Sigmoid colon (tissue), 4 donors: ENCODE data around the gene ARHGAP25.

Experiments
- EP300 ChIP-seq, 4 donors: sonication (generic); formaldehyde crosslinking; IDR thresholded peaks; one replicate each; pipeline ENCODE4 v1.6.1; 2017; ENCODE audit warnings: antibody characterized with exemption in 4 of 4
- POLR2A ChIP-seq, 2 donors: fragments of 450-650 bp; IDR thresholded peaks; one replicate each; pipeline ENCODE4 v1.6.1; 2016; ENCODE audit warnings: antibody characterized with exemption in 2 of 2, mild to moderate bottlenecking in 2 of 2, moderate library complexity in 2 of 2
- POLR2AphosphoS5 ChIP-seq, 4 donors: sonication (generic); formaldehyde crosslinking; IDR thresholded peaks; one replicate each; pipeline ENCODE4 v1.6.1; 2017; ENCODE audit warnings: antibody characterized with exemption in 4 of 4
- TF ChIP-seq, protein P1 (sequence below), 4 experiments: fragments of 450-650 bp in 3 of 4; fragments of 200-600 bp in 1 of 4; IDR thresholded peaks; one replicate each; pipeline ENCODE4 v1.5.1; 2016 to 2019; ENCODE audit warnings: antibody characterized with exemption in 4 of 4, mild to moderate bottlenecking in 3 of 4, moderate library complexity in 2 of 4

DNA sequence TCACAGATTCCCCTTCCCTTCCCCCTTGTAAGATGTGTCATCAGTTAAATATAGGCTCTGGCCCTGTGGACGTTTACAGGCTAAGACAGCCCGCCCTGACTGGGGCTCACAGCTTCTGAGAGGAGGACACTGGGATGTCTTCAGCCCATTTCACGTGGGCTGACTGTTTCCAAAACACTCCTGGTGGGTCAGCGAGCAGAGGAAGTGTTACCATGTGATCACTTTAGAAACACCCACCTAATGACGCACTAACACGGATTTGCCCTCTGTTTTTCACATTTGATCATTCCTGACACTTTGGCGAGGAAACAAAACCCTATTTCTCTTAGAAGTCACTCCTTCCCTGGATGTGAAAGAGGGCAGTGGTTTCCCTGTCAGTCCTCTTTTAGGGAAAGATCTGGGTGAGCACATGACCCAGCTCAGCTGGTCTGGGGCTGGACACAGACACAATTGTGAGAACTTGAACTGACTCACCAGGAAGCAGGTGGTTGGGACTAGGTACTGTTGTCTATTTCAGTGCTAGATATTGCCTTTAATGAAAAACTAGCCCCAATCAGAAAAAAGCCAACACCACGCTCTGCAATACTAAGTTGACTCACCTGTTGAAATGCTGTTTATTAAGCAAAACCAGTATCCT lies 97.7 kb downstream of the ARHGAP25 start:
- TF ChIP-seq POLR2A (IDR thresholded peaks at IDR 0.05) (no peak), POLR2AphosphoS5 (IDR thresholded peaks at IDR 0.05) (peak in 3 of 4 donors; percentile 20 to 65 (median 30)), EP300 (IDR thresholded peaks at IDR 0.05) (no peak)
- TF ChIP-seq, protein P1, sequence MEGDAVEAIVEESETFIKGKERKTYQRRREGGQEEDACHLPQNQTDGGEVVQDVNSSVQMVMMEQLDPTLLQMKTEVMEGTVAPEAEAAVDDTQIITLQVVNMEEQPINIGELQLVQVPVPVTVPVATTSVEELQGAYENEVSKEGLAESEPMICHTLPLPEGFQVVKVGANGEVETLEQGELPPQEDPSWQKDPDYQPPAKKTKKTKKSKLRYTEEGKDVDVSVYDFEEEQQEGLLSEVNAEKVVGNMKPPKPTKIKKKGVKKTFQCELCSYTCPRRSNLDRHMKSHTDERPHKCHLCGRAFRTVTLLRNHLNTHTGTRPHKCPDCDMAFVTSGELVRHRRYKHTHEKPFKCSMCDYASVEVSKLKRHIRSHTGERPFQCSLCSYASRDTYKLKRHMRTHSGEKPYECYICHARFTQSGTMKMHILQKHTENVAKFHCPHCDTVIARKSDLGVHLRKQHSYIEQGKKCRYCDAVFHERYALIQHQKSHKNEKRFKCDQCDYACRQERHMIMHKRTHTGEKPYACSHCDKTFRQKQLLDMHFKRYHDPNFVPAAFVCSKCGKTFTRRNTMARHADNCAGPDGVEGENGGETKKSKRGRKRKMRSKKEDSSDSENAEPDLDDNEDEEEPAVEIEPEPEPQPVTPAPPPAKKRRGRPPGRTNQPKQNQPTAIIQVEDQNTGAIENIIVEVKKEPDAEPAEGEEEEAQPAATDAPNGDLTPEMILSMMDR (IDR thresholded peaks at IDR 0.05): no peak
